GM18498 (cell line): Measurements from ENCODE around the gene KSR1.
A peak's percentile ranks its signal among the peaks of the same experiment; 100 is the strongest.

Source experiments
- ATAC-seq: cut with Tn5 transposase; IDR thresholded peaks from one replicate; pipeline ENCODE4 v1.9.1; 2021; ENCODE audit warnings: mild to moderate bottlenecking, moderate library complexity; ENCODE audit not compliant: unreplicated experiment

The KSR1 gene

DNA sequence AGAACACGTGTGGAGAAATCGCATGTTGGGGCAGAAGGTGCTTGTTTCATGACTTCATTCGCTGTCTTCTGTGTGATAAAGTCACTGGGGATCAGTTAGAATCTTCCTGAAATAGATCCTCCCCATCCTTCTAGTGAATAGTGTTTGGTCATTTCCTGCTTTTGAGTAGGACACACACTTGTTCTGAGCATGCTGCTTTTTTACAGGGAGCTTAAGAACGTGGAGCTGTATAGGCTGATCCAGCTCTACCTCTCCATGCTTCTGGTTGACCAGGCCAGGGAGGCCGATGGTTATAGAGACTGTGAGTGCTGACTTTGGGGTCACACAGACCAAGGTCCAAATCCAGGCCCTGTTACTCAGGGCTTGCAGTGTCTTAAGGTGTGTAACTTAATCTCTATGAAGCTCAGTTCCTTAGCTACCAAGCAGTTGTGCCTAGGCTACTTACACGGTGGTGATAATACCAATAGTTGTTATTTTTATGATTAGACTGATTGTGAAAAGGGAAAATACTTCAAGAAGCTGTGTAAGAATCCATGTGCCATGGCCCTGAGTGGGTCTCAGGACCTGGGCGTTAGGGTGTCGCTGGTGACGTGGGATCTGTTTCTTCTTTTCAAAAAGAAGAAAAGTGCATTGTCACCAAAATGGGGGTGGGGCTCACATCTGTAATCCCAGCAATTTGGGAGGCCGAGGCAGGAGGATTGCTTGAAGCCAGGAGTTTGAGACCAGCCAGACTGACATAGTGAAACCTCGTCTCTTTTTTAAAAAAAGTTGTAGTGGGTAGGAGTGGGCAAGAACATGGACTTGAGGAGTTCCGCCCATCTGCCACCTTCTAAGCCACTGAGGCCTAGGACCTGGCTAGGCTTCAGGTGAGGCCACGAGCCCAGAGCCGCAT lies 110.7 kb downstream of the KSR1 start:
- no peak for ATAC-seq

DNA sequence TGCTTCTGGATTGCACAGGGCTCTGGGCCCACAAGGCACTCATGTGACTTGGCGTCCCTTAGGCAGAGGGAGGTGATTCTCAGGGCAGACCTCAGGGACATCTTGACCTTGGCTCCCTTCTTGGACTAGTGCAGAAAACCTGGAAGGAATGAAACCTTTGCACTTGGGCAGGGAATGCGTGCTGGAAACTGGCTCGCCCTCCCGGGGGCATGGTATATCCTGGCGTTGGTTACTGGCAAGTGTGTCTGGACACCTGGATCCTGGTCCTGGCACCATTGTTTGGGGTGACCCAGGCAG lies 111.3 kb downstream of the KSR1 start:
- ATAC-seq: no peak

GRCh38 chr17:27568216-27568615 lies 112.0 kb downstream of the KSR1 start:
- no peak for ATAC-seq

GRCh38 chr17:27568811-27569210 lies 112.6 kb downstream of the KSR1 start:
- ATAC-seq: no peak

DNA sequence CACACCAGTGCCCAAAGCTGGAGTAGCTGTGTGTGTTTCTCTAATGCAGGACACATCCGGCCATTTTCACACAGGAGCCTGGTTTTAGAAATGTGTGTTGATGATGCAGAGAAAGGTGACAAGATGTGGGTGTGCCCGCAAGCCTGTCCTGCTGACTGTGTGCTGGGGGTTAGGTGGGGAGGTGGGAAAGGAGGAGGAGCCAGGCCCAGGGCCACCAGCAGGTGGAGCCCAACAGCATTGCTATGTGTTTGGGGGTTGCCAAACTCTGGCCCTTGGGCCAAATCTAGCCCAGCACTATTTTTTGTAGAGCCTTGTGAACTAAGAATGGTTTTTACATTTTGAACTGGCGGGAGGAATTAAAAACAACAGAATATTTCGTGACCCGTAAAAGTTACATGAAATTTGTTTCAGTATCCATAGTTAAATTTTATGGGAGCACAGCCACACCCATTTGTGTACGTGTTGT lies 113.0 kb downstream of the KSR1 start:
- ATAC-seq: no peak

DNA sequence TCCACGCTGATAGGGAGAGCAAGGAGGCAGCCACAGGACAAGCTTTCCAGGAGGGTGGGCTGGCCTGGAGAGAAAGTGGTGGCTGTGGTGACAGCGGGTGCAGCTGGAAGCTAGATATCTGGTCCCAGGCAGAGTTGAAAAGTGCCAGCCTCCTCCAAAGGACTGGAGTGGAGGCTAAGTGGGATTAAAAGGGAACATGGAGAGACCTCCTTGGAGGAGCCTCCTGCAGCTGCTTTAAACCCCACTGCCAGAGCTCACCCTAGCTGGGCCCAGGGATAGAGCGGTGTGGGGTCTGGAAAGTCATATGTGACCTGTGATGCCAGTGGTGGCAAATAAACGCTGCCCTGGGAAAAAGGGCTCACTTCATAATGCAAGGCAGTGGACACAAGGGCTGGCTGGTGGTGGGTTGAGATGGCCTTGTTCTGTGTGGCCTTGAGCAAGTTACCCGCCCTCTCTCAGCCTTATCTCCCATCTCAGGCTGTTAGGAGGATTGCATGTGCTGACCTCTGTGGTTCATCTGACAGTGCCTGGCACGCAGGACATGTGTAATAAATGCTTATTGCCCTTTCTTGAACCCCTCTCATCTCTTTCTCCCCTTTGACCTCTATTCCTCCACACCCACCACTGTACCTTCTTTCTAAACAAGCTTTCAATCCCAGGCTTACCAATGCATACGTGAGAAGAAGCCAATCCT lies 113.8 kb downstream of the KSR1 start:
- no peak for ATAC-seq

DNA sequence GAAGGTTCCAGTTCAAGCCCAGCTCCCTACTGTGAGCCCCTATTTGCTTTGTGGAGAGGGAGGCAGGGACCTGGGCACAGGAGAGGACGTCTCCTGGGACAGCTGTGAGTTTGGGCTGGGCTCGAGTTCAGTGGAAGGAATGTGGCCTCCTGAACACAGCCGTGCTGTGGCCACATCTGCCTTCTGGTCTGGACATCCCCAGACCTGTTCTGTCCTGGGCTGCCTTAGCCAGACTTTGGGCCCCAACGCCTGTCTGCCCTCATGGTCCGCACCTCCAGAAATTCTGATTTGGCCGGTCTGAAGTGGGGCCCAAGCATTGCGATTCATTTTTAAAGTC lies 114.3 kb downstream of the KSR1 start:
- no peak for ATAC-seq

DNA sequence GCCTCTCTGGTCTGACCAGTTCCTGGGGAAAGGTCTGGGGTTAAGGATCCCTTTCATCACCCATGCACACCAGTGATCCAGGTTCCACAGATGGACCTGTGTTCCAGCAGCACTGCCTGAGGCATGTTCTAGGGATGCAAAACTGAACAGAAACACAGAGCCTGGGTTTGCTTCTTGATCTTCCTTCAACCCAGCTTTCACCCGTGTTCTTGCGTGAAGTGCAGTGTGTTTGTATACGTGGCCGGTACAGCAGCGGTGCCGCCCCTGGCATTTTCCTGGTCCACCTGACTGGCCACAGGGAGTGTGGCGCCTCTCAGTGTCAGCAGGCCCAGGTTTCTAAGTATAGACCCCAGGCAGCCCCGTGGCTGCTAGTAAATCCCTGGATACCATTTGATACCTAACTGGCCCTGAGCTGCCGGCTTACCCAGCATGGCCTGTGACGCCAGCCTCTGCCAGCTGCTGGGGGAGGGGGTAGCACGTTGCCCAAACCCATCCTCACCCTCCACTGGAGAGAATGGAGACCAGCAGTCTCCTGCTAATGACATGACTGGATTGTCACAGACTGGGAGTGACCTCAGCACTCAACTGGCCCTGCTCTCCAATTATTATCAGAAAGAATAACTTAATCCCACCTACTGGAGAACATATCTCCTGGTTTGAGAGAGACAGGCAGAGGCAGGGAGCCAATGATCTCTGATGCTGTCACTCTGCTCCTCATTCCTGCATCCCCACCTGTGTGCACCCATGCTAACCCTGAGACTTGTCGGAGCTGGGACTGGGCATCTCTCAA lies 115.5 kb downstream of the KSR1 start:
- ATAC-seq: no peak

DNA sequence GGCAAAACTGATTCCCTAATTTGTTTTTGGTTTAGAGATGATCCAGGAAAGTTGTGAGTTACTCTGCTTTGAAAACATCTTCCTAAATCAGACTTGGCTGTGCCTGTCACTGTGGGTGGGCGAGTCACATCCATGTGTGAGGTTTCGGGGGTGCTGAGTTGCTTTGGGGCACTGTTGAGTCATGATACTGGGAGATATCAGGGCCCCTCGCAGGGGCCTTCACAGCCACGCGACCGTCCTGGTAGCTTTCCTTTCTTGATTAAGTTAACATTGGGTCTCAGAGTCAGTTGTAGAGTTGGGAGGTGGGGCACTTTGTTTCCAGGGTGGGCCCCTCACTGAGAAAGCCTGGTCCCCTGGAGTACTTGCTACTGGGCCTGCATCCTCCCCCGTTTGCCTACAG lies 116.4 kb downstream of the KSR1 start:
- ATAC-seq: no peak

DNA sequence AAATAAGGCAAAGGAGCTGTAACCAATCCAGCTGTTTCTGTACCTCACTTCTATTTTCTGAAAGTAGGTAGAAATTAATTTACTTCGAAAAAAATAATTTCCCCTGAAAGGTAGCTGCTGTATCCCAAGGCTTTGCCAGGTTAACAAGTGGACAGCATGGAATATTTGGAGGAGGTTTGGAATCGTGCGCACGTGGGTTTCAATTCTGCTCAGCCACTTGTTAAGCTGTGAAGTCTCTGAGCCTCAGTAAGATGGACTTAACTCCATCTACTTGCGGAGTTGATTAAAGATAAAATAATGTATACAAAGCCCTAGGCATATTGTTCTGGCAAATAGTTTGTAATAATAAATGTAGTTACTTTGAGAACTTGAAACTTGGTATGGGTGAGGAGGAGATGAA lies 117.3 kb downstream of the KSR1 start:
- ATAC-seq: no peak

DNA sequence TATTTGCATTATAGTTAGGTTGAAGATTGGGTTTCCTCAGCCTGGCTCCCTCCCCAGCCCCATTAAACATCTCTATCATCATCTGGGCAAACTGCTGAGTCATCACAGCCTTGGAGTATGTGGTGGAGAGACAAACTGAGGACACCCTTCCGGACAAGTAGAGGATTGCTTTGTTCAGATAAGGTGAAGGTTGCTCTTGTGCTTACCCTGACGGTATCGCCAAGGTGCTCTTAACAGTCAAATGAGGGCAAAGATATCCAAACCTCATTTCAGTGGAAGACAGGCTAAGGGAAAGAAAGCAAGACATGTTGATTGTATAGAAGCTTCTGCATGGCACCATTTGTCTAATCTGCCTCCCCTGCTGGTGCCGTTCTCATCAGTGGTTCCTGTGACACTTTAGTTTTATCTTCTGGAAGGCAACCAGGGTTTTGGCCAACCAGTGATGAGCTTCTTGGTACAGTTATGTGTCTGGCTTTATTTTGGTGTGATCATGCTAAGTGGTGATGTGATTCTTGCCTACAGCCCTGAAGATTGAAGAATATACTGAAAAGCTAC lies 117.8 kb downstream of the KSR1 start:
- ATAC-seq: no peak

- ATAC-seq: no peak
Observed at GRCh38 chr17:27575096-27575911, 119.1 kb downstream of the KSR1 start.

GRCh38 chr17:27575912-27576252 lies 119.6 kb downstream of the KSR1 start:
- ATAC-seq: no peak

DNA sequence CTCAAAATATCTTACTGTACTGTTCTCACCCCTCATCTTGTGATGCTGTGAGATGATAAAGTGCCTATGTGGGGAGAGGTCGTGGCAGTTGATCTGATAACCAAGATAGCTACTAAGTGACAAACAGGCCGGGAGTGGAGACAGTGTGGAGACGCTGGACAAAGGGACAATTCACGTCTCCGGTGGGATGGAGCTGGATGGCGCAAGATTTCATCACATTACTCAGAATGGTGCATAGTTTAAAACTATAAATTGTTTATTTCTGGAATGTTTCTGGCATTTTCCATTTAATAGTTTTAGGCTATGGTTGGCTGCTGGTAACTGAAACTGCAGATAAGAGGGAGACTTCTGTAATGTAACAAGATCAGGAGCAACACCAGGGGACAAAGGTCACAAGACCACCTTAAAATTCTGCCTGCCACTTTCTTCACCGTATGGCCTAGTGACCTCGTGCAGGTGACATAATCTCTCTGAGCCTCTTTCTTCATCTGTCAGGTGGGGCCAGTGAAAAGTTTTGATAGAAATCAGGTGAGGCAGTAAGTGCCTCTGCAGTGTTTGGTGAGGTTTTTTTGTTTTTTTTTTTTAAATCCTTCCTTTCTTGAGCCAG lies 120.3 kb downstream of the KSR1 start:
- ATAC-seq: no peak

GRCh38 chr17:27577121-27577761 lies 121.0 kb downstream of the KSR1 start:
- ATAC-seq: no peak

DNA sequence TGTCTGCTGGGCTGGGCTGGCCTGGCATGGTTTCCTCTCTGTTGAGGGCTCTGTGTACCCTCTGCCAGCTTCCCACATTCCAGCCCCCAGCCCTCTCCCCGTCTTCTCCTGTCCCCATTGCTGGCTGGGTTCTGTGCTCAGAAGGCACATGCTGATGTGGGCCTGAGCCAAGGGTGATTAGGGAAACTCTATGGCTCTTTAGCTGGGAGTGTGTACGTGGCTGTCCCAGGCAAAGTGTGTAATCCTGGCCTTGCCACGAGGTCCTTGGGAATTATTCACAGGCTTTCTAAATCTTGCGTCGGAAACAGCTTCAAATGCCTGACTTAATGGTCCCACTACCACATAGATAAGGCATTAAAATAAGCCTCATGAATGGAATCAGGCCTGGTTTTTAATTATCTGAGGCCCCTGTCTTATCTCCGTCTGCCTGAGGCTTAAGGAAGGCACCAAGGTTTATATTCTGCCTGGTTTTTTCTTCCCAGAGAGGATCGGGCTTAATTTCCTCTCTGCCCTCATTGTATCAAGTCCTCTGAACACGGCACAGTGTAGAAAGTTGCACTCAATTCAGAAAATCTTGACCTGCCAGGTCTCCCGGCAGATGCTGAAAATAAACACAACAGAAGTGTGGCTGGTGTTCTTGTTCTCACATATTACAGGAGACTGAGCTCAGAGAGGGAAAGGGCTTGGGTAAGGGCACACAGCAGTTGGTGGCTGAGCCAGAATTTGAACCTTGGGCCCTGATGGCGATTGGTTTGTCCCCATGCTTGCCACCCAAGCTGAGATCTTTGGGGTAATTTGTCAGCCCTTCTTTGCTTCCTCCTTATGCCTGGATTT lies 121.9 kb downstream of the KSR1 start:
- ATAC-seq: no peak

GRCh38 chr17:27578718-27579085 lies 122.5 kb downstream of the KSR1 start:
- peak; percentile 68 for ATAC-seq

GRCh38 chr17:27579304-27579703 lies 123.1 kb downstream of the KSR1 start:
- ATAC-seq: peak; percentile 33

DNA sequence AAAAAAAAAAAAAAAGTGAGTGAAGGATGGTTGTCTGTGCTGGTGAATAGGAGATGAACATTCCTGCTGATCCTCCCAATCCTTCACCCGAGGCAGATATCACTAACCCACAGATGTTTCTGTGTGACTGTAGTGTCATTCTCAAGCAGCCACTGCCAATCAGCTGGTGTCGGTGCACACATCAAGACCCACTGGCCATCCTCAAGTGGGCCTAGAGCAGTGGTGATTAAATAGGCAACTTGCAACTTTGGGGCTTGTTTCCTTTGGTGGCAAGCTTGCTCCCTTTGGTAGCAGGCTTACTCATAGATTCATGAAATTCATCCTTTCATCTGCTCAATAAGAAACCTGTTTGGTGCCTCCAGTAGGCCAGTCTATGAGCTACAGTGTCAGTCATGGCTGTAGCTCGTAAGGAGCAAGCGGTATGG lies 123.7 kb downstream of the KSR1 start:
- ATAC-seq: no peak
